ENCODE measurements around the gene TDRD9. TPM values are rescaled to one million over a fixed set of nuclear protein-coding genes. Genes with fewer than 3 reads are reported as not detected.

The TDRD9 gene, protein sequence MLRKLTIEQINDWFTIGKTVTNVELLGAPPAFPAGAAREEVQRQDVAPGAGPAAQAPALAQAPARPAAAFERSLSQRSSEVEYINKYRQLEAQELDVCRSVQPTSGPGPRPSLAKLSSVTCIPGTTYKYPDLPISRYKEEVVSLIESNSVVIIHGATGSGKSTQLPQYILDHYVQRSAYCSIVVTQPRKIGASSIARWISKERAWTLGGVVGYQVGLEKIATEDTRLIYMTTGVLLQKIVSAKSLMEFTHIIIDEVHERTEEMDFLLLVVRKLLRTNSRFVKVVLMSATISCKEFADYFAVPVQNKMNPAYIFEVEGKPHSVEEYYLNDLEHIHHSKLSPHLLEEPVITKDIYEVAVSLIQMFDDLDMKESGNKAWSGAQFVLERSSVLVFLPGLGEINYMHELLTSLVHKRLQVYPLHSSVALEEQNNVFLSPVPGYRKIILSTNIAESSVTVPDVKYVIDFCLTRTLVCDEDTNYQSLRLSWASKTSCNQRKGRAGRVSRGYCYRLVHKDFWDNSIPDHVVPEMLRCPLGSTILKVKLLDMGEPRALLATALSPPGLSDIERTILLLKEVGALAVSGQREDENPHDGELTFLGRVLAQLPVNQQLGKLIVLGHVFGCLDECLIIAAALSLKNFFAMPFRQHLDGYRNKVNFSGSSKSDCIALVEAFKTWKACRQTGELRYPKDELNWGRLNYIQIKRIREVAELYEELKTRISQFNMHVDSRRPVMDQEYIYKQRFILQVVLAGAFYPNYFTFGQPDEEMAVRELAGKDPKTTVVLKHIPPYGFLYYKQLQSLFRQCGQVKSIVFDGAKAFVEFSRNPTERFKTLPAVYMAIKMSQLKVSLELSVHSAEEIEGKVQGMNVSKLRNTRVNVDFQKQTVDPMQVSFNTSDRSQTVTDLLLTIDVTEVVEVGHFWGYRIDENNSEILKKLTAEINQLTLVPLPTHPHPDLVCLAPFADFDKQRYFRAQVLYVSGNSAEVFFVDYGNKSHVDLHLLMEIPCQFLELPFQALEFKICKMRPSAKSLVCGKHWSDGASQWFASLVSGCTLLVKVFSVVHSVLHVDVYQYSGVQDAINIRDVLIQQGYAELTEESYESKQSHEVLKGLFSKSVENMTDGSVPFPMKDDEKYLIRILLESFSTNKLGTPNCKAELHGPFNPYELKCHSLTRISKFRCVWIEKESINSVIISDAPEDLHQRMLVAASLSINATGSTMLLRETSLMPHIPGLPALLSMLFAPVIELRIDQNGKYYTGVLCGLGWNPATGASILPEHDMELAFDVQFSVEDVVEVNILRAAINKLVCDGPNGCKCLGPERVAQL (N-terminal part only)
- total RNA-seq: 6.6 TPM
- 1.6 TPM for polyA plus RNA-seq (ENCODE audit: insufficient read depth, low read depth, low replicate concordance)
- long read RNA-seq, donor 1: 0 reads
- long read RNA-seq, donor 2, partial matches to known transcripts: 0 of 1 reads
- long read RNA-seq, donor 2, other reads (novel, unspliced or antisense): 0 of 1 reads
- long read RNA-seq, donor 3, full-length matches to known transcripts: 1 of 1 reads
- long read RNA-seq, donor 3, partial matches to known transcripts: 0 of 1 reads
- long read RNA-seq, donor 3, other reads (novel, unspliced or antisense): 0 of 1 reads
- long read RNA-seq, donor 4: 0 reads
- long read RNA-seq, donor 5: 0 reads
- long read RNA-seq, donor 6: 0 reads
- long read RNA-seq, donor 7, full-length matches to known transcripts: 4 of 6 reads
- long read RNA-seq, donor 7, partial matches to known transcripts: 1 of 6 reads
- long read RNA-seq, donor 7, other reads (novel, unspliced or antisense): 1 of 6 reads
- long read RNA-seq, donor 8: 0 reads
- long read RNA-seq, donor 9: 0 reads
- long read RNA-seq, donor 10: 0 reads

DNA sequence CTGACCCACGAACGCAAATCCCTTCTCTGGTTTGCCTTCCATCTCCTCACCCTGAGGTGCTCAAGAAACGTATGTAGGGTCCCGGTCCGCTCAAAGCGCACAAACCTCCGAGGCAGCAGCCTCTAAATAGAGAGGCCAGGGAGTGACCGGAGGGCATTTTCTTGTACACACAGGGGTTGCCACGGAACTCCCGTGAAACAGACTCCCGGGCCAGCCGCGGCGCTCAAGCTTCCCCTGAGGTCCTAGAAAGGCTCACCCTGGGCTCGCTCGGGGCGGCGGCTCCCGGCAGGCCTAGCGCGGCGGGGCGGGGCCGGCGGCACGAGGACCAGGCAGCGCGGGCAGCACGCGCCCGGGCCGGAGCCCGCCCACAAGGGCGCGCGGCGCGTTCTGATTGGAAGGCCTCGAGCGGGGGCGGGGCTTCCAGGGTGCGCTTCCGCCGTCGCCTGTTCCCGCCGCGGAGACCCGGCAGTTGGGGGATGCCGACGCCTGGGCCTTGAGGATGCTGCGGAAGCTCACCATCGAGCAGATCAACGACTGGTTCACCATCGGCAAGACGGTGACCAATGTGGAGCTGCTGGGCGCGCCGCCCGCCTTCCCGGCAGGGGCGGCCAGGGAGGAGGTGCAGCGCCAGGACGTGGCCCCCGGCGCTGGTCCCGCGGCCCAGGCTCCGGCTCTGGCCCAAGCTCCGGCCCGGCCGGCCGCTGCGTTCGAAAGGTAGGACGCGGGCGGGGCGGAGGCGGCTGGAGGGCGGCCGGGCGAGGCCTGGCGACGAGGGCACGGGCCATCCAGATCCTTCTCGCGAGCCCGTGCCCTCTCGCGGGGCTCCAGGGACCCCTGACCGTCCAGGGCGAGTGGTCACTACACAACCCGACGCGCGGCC, at the start of gene TDRD9:
Gene TDRD9, plus strand, starts transcription at position 446 of the 880 bp plus-strand sequence. Its CDS starts 54 bp downstream, at position 500.
- FAIRE-seq (no peak), DNase-seq (no peak)
- TF ChIP-seq, protein P1, sequence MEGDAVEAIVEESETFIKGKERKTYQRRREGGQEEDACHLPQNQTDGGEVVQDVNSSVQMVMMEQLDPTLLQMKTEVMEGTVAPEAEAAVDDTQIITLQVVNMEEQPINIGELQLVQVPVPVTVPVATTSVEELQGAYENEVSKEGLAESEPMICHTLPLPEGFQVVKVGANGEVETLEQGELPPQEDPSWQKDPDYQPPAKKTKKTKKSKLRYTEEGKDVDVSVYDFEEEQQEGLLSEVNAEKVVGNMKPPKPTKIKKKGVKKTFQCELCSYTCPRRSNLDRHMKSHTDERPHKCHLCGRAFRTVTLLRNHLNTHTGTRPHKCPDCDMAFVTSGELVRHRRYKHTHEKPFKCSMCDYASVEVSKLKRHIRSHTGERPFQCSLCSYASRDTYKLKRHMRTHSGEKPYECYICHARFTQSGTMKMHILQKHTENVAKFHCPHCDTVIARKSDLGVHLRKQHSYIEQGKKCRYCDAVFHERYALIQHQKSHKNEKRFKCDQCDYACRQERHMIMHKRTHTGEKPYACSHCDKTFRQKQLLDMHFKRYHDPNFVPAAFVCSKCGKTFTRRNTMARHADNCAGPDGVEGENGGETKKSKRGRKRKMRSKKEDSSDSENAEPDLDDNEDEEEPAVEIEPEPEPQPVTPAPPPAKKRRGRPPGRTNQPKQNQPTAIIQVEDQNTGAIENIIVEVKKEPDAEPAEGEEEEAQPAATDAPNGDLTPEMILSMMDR (IDR thresholded peaks at IDR 0.05; ENCODE audit: borderline replicate concordance, extremely low read depth, insufficient read depth): no peak
- Histone ChIP-seq H3K36me3 (ENCODE audit: control insufficient read depth in 2 of 3, insufficient read depth in 3 of 3, low read length in 3 of 3) (no peaks in the 10 kb centered on the region), H3K27me3 (ENCODE audit: control insufficient read depth, insufficient read depth, low read length) (no peaks in the 10 kb centered on the region), H3K4me3 (ENCODE audit: low read length in 3 of 3) (peak within 1 kb of the TSS in 1 of 3 donors; percentile 30), H3K27ac (ENCODE audit: low read depth in 2 of 2, low read length in 2 of 2) (no peak within 1 kb of the TSS), H3K4me1 (ENCODE audit: control insufficient read depth in 2 of 3, insufficient read depth in 2 of 3, low read depth in 1 of 3, low read length in 3 of 3) (no peaks in the 10 kb centered on the region), H3K9me3 (ENCODE audit: control insufficient read depth in 2 of 3, insufficient read depth in 1 of 3, low read length in 3 of 3) (no peaks in the 10 kb centered on the region), H3K9ac (ENCODE audit: low read length in 3 of 3) (no peak within 1 kb of the TSS)
- intact Hi-C loops (cut with DNase I): no loop called here

DNA sequence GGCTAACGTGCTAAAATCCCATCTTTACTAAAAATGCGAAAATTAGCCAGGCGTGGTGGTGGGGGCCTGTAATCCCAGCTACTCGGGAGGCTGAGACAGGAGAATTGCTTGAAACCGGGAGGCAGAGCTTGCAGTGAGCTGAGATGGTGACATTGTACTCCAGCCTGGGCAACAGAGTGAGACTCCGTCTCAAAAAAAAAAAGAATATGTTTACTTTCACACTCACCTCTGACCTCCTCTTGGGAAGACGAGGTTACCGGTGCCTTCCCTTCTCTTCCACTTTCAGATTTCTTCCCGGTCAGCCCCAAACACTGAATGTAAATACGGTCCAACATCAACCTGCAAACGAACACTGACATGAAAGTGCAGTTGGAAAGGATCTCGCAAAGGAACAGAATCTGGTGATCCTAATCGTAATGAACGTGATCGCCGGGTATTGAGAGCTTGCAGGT, 49.1 kb upstream of the TDRD9 start:
- Histone ChIP-seq H3K9ac (ENCODE audit: low read length in 3 of 3) (no peak overlapping the region), H3K9me3 (ENCODE audit: control insufficient read depth in 2 of 3, insufficient read depth in 1 of 3, low read length in 3 of 3) (no peaks in the 10 kb centered on the region), H3K4me1 (ENCODE audit: control insufficient read depth in 2 of 3, insufficient read depth in 2 of 3, low read depth in 1 of 3, low read length in 3 of 3) (peaks cover 0 to 32% (median 30%) of the 10 kb centered on the region in 3 donors), H3K27ac (ENCODE audit: low read depth in 2 of 2, low read length in 2 of 2) (peak overlapping the region; percentile 71 to 82), H3K36me3 (ENCODE audit: control insufficient read depth in 2 of 3, insufficient read depth in 3 of 3, low read length in 3 of 3) (no peaks in the 10 kb centered on the region), H3K4me3 (ENCODE audit: low read length in 3 of 3) (peak overlapping the region in 2 of 3 donors; percentile 49 to 59), H3K27me3 (ENCODE audit: control insufficient read depth, insufficient read depth, low read length) (no peaks in the 10 kb centered on the region)
- TF ChIP-seq, protein P1 (IDR thresholded peaks at IDR 0.05; ENCODE audit: borderline replicate concordance, extremely low read depth, insufficient read depth): no peak
- intact Hi-C loops (cut with DNase I): no loop called here
- no peak for FAIRE-seq
- DNase-seq: no peak
